DMS79 (cell line): ENCODE measurements around the gene ERC1.

Experiments used
- DNase-seq: peaks from one replicate; lab custom pipeline; 2025; lab: John Stamatoyannopoulos, UW

Gene ERC1

GRCh38 chr12:1401891-1402290 is 410.9 kb downstream of the ERC1 start:
- no peak for DNase-seq

GRCh38 chr12:1403417-1403816 is 412.4 kb downstream of the ERC1 start:
- no peak for DNase-seq

GRCh38 chr12:1405619-1406018 is 414.6 kb downstream of the ERC1 start:
- no peak for DNase-seq

- no peak for DNase-seq
Measured at GRCh38 chr12:1410794-1411193, 419.8 kb downstream of the ERC1 start.

- DNase-seq: no peak
Measured at GRCh38 chr12:1413930-1414329, 422.9 kb downstream of the ERC1 start.

- DNase-seq: no peak
Measured at GRCh38 chr12:1418144-1418543, 427.1 kb downstream of the ERC1 start.

GRCh38 chr12:1419849-1420371 is 428.9 kb downstream of the ERC1 start:
- no peak for DNase-seq

- DNase-seq: no peak
Measured at GRCh38 chr12:1421091-1421846, 430.2 kb downstream of the ERC1 start.

- DNase-seq: no peak
Measured at GRCh38 chr12:1422604-1423315, 431.7 kb downstream of the ERC1 start.

- DNase-seq: no peak
Measured at GRCh38 chr12:1424674-1425395, 433.8 kb downstream of the ERC1 start.

- DNase-seq: no peak
Measured at GRCh38 chr12:1425396-1425729, 434.3 kb downstream of the ERC1 start.

- no peak for DNase-seq
Measured at GRCh38 chr12:1428671-1429070, 437.6 kb downstream of the ERC1 start.

- DNase-seq: no peak
Measured at GRCh38 chr12:1429980-1430379, 439.0 kb downstream of the ERC1 start.

- no peak for DNase-seq
Measured at GRCh38 chr12:1434296-1434955, 443.4 kb downstream of the ERC1 start.

GRCh38 chr12:1435044-1435443 is 444.0 kb downstream of the ERC1 start:
- no peak for DNase-seq

- DNase-seq: no peak
Measured at GRCh38 chr12:1435456-1435855, 444.4 kb downstream of the ERC1 start.

GRCh38 chr12:1436015-1436414 is 445.0 kb downstream of the ERC1 start:
- no peak for DNase-seq

GRCh38 chr12:1436981-1437380 is 446.0 kb downstream of the ERC1 start:
- no peak for DNase-seq

GRCh38 chr12:1439201-1439600 is 448.2 kb downstream of the ERC1 start:
- no peak for DNase-seq

- no peak for DNase-seq
Measured at GRCh38 chr12:1439687-1440086, 448.7 kb downstream of the ERC1 start.

GRCh38 chr12:1443421-1444141 is 452.6 kb downstream of the ERC1 start:
- no peak for DNase-seq

- no peak for DNase-seq
Measured at GRCh38 chr12:1444142-1444516, 453.1 kb downstream of the ERC1 start.
